Epithelial cell of proximal tubule (primary cell): ENCODE data around the gene LRRC56. TPM values are rescaled to one million over a fixed set of nuclear protein-coding genes. Genes with fewer than 3 reads are reported as not detected.

Experiments used
- DNase-seq: peaks from one replicate; pipeline ENCODE4 v3.0.0-alpha.2; 2011; ENCODE audit warnings: low read depth
- H3K4me3 ChIP-seq: 2 replicates; pipeline ENCODE4 v1.5.1; 2011; ENCODE audit warnings: low read depth, mild to moderate bottlenecking, low read length
- total RNA-seq: library from RNA; depleted of rRNA; stranded (reverse); fragments of >200 nt; gene quantifications from 2 replicates; pipeline ENCODE4 v1.2.3, GENCODE V29; 2015
- TF ChIP-seq, protein P1 (sequence below): conservative IDR thresholded peaks from 2 replicates; pipeline ENCODE4 v1.5.1; 2012; ENCODE audit warnings: low read depth, mild to moderate bottlenecking, low read length

Gene LRRC56
- total RNA-seq, 1 donor from 2014 or later, result 1.6 TPM

DNA sequence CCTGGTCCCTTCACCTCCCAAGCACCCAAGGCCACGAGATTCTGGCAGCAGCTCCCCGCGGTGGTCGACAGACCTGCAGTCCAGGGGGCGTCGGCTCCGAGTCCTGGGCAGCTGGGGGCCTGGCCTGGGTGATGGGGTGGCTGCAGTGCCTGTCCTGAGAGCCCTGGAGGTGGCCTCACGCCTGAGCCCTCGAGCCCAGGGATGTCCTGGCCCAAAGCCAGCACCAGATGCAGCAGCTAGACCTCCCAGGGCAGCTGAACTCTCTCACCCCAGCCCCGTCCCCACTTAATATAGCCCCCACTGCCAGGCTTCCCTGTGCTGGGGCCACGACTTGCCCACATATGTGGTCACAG is 16.6 kb downstream of the LRRC56 start:
- no peak for DNase-seq
- TF ChIP-seq, protein P1, sequence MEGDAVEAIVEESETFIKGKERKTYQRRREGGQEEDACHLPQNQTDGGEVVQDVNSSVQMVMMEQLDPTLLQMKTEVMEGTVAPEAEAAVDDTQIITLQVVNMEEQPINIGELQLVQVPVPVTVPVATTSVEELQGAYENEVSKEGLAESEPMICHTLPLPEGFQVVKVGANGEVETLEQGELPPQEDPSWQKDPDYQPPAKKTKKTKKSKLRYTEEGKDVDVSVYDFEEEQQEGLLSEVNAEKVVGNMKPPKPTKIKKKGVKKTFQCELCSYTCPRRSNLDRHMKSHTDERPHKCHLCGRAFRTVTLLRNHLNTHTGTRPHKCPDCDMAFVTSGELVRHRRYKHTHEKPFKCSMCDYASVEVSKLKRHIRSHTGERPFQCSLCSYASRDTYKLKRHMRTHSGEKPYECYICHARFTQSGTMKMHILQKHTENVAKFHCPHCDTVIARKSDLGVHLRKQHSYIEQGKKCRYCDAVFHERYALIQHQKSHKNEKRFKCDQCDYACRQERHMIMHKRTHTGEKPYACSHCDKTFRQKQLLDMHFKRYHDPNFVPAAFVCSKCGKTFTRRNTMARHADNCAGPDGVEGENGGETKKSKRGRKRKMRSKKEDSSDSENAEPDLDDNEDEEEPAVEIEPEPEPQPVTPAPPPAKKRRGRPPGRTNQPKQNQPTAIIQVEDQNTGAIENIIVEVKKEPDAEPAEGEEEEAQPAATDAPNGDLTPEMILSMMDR, result no peak
- H3K4me3 ChIP-seq, result no peak overlapping the region

DNA sequence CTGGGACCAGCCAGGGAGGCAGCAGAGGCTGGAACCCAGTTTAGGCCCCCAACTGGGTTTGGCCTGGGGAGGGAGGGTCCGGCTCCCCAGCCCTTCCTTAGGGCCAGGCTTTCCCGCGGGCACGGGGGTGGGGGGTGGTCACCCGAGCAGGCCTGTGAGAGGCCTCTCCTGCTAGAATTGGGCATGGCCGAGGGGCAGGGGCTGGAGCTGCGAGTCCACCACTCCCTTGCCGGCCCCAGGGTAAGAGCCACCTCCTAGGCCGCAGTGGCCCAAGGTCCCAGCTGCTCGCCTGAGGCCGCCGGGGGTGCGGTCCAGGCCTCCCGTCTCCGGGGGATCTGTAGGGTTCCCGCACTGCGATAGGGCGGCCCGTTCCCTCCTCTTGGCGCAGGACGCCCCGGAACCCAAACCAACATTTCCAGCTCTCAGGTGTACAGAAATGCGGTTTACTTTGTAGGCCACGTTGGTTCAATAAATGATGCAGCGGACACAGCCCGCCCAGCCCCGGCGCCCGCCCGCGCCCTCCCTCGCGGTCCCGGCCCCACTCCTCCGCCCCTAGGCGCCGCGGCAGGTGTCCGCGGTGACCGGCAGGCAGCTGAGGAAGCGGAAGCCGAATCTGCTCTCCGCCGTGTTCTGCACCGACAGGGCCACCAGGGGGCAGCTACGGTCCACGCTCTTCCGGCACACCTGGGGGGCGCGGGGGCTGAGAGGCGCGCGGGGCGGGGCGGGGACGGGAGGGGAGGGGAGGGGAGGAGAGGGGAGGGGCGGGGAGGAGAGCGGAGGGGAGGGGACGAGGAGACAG is 17.3 kb downstream of the LRRC56 start:
- no peak for DNase-seq
- TF ChIP-seq, protein P1, result peak; percentile 54
- H3K4me3 ChIP-seq, result peak overlapping the region; percentile 68

DNA sequence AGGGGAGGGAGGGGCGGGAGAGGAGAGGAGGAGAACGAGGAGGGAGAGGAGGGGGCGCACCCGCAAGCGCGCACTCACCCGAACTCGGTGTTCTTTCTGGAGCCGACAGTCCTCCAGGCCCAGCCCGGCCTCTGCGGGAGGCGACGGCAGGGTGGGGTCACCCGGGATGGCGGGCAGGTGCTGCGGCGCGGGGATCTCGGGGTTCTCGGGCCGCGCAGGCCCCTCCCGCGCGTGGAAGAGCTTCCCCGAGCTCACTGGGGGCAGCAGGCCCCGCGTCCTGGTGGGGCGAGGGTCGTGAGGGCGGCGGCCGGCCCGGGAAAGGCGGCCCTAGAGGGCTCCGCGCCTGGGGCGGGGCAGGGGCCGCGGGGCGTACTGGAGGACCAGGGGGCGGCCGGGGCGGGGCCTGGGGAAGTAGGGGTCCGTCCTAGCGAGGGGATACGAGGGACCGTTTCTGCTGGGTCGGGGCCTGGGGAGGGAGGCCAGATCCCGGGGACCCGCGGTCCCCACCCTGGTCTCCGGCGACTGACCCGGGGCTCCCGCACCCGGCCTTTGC is 18.0 kb downstream of the LRRC56 start:
- TF ChIP-seq, protein P1, result no peak

DNA sequence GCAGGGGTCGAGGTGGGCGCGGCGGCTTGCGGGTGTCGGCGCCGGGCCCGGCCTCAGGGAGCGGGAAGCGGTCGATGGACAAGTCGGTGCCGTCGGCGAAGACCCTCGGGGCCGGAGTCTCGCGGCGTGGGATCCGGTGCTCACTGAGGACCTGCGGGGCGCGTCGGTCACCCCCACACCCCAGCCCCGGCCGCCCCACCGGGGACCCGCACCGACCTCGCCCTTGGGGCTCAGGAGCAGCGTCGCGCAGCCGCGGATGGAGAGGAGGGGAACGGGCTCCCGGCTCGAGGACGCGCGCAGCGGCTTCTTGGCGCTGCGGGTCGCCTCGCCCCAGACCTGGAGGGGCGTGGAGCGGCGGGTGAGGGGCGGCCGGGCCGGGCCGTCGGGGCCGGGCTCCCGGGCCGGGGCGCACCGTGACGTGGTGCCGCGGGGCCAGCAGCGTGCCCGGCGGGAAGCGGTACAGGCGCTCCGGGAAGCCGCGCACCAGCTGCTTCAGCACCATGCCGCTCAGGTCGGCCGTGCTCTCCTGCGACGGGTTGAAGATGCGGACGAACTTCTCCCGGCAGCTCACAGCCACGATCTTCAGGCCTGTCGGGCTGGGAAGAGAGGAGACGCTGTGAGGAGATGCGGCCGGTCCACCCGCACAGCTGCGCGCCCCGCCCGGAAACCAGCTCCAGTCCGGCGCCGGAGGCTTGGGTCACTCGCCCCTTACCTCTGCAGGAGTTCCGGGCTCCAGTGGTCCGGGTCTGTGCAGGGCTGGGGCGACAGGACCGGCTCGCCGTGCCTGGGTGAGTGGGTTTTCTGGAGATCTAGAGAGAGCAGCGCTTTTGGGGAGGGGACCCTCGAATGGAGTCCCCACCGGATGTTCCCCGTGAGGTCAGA is 18.7 kb downstream of the LRRC56 start:
- peak overlapping the region; percentile 68 for H3K4me3 ChIP-seq
- DNase-seq, result no peak
- TF ChIP-seq, protein P1, result no peak

More for the DNA sequence above, 18.0 kb downstream of the LRRC56 start:
- H3K4me3 ChIP-seq, result peak overlapping the region; percentile 68
- DNase-seq, result no peak

DNA sequence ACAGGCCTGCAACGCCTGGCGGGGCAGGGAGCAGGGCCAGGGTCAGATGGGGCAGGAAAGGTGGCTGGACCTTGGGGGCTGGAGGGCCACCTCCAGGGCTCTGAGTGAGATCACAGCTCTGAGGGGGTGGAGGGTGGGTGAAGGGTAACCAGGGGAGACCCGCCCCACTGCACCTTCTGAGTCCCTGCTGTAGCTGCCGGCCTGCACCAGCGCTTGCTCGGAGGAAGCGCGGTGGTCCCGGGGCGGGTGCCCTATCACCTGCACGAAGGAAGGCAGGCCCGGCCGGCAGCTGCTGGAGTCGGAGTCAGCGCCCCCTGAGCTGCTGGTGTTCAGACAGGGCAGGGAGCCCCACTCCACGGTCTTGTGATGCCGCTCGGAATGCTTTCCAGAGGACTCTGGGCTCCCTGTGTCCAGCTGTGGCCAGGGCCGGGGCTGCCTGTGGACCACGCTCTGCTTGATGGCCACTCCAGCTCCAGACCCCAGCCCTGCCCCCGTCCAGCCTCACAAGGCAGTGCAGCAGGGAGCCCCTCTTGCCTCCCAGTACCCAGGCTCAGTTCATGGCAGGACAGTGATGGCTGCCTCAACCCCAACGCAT is 19.4 kb downstream of the LRRC56 start:
- DNase-seq, result no peak
- peak overlapping the region; percentile 26 for H3K4me3 ChIP-seq
- TF ChIP-seq, protein P1, result no peak

DNA sequence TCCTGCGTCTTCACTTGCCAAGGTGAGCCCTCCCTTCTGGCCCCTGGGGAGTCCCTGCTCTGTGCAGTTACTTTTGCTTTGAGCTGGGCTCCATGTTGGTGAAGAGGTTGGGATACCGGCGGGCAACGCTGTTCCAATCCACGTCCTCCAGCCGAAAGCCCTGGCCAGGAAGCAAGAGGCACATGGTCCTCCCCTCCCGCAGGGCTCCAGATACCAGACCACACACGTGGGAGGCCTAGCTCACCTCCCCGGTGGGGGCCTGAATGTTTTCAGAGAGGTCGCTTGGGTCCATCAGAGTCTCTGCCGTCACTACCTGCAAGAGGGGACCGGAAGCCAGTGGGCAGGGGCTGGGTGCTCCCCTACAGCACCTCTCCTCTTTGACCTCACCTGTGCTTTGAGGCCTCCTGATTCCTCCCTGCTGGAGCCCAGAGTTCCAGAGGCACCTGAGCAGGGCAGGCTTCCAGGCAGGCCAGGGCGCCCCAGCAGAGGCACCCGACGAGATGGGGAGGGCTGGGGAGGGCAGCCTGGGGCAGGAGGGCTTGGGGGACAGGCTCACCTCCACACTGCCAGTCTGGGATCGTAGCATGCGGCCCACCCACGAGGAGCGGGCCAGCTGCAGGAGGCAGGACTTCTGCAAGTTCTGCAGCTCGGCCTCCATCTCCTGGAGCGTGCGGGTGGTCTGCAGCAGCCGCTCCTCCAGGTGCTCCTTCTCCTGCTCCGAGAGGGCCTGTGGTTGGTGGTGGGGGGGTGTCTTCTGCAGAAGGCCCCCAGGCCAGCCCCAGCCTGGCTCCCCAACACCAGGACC is 20.2 kb downstream of the LRRC56 start:
- DNase-seq, result no peak
- TF ChIP-seq, protein P1, result no peak
- H3K4me3 ChIP-seq, result no peak overlapping the region
